ENCODE measurements around the gene TEX12. TPM values are rescaled to one million over a fixed set of nuclear protein-coding genes. Genes with fewer than 3 reads are reported as not detected.

Gene TEX12
- total and polyA plus RNA-seq, 9 of the 15 experiments (the other 6 are each of a cell fraction or from before 2014, with no cell fraction given), result 0.10 to 2.3 (median 0.67) TPM; not detected in 1

- TF ChIP-seq BCLAF1 (IDR thresholded peaks at IDR 0.05; ENCODE audit: borderline replicate concordance in 1 of 2, control insufficient read depth in 1 of 2, low read depth in 2 of 2, low read length in 1 of 2) (no peak), SIN3B (IDR thresholded peaks at IDR 0.05; ENCODE audit: low read depth) (no peak)
Measured at GRCh38 chr11:112178428-112178827, 11.3 kb downstream of the TEX12 start (continued).

- no peak overlapping the region for H3K4me3 ChIP-seq
- H3K9me1 ChIP-seq (ENCODE audit: control insufficient read depth, insufficient read depth, low read length), result no peaks in the 10 kb centered on the region
- H3K27ac ChIP-seq (ENCODE audit: extremely low read depth, low read depth, low read length), result no peak overlapping the region
- POLR2A ChIA-PET, result interaction anchor here (0.6 kb wide), 1 partner anchor 106 kb away, joined by 3 read pairs; no protein-coding TSS in a partner anchor
- H3K27me3 ChIP-seq (ENCODE audit: control insufficient read depth in 2 of 2, insufficient read depth in 2 of 2, low read length in 2 of 2), result peaks cover 0 to 8% of the 10 kb centered on the region in 2 experiments; a peak in 2 of 5 replicates
- peaks cover 3% of the 10 kb centered on the region; the same call in 1 of the 2 replicates for H4K20me1 ChIP-seq (replicated peaks; ENCODE audit: control insufficient read depth, insufficient read depth, low read length)
- H3K4me1 ChIP-seq (replicated peaks in 1 of 2; ENCODE audit: control insufficient read depth in 2 of 2, insufficient read depth in 2 of 2, low read length in 2 of 2), result peaks cover 0 to 8% of the 10 kb centered on the region in 2 experiments; a peak in 2 of 5 replicates
- CTCF ChIA-PET (ENCODE audit: low intra/inter-chr PET ratio), result no interaction called here
- FAIRE-seq, result no peak
- BruUV-seq (replicated peaks), result no TSS peak
- H3K9me3 ChIP-seq (replicated peaks; ENCODE audit: control insufficient read depth, insufficient read depth, low read depth, low read length), result no peaks in the 10 kb centered on the region
- 5% methylated on average over 3 of the region's 3 CpGs for WGBS (ENCODE audit: insufficient coverage, low coverage, missing lambda C conversion rate)
- intact Hi-C loops (cut with micrococcal nuclease) (no loop called here), in situ Hi-C loops (cut with MboI) (no loop called here)
- H3K9ac ChIP-seq (ENCODE audit: insufficient read depth in 1 of 2, low read depth in 2 of 2, low read length in 2 of 2), result no peak overlapping the region
- no peaks in the 10 kb centered on the region for H3K79me2 ChIP-seq (ENCODE audit: control insufficient read depth, insufficient read depth, low read length)
- ATAC-seq, result no peak
- H3K36me3 ChIP-seq (ENCODE audit: control insufficient read depth, insufficient read depth, low read length), result no peaks in the 10 kb centered on the region
- H2AFZ ChIP-seq (ENCODE audit: low read depth, low read length), result no peak overlapping the region
- peak overlapping the region; percentile 38; the same call in 1 of the 2 replicates for H3K4me2 ChIP-seq (ENCODE audit: insufficient read depth, low read length)
- no peak for DNase-seq (ENCODE audit: extremely low read depth in 1 of 4, low spot score in 3 of 4)
- TF ChIP-seq YBX1 (IDR thresholded peaks at IDR 0.05) (no peak), CLOCK (CRISPR knock-in tag; IDR thresholded peaks at IDR 0.05; ENCODE audit: borderline replicate concordance) (no peak), MYBL2 (IDR thresholded peaks at IDR 0.05; ENCODE audit: low read depth) (no peak), MYBL2 (CRISPR knock-in tag; IDR thresholded peaks at IDR 0.05; ENCODE audit: borderline replicate concordance) (no peak), PML (IDR thresholded peaks at IDR 0.05; ENCODE audit: low read length) (no peak), E2F8 (IDR thresholded peaks at IDR 0.05; ENCODE audit: low read depth, partially characterized antibody) (no peak), SAFB (IDR thresholded peaks at IDR 0.05; ENCODE audit: borderline replicate concordance, low read depth, low read length) (no peak), ZNF239 (CRISPR knock-in tag; IDR thresholded peaks at IDR 0.05) (no peak), BHLHE40 (IDR thresholded peaks at IDR 0.05; ENCODE audit: low read length) (no peak), ZNF695 (CRISPR knock-in tag; IDR thresholded peaks at IDR 0.05) (no peak), TAF15 (IDR thresholded peaks at IDR 0.05; ENCODE audit: low read depth, low read length) (no peak)
Measured at GRCh38 chr11:112178936-112179335, 11.8 kb downstream of the TEX12 start.

All from K562 (cell line).